ENCODE measurements around the gene ASAP3.

DNA sequence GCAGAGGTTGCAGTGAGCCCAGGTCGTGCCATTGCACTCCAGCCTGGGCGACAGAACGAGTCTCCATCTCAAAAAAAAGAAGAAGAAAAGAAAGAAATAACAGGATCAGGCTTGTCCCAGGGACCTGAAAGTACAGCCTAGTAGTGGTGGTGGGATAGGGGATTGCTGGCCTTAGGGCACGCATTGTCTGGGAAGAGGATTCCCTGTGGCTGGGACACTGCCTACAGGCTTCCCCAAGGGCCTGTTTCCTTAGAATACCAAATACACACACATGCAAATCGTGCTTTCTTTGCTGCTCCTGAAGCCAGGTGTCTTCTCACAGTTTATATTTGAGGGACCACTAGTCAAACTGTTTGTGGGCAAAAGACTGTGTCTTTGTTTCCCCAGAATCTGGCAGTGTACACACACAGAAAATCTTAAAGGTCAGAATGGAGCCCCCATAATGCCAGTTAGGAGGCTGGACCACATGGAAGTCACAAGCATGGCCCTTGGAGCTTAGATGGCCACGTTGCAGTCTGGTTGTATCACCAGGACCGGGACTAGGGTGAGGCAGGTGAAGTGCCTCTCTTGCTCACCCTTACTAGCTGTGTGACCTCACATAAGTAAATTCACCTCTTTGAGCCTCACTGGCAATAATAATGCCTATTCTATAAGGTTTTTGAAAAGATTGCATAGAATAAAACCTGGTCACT lies 12.7 kb upstream of the ASAP3 start:
- TF ChIP-seq EZH2phosphoT487 (IDR thresholded peaks at IDR 0.05; ENCODE audit: low read length) (no peak), CTCF (IDR thresholded peaks at IDR 0.05; ENCODE audit: low read length) (no peak), EZH2 (optimal IDR thresholded peaks at IDR 0.05; ENCODE audit: low read depth, low read length) (no peak)

Data from MM.1S (cell line).